HepG2 (cell line): Measurements from ENCODE around the gene GJB1. TPM values are rescaled to one million over a fixed set of nuclear protein-coding genes. Genes with fewer than 3 reads are reported as not detected.

Source experiments
- ATF6 ChIP-seq: sonication (generic); formaldehyde crosslinking; conservative IDR thresholded peaks from 2 replicates; pipeline ENCODE4 v1.4.0; 2020; ENCODE audit warnings: missing genetic modification reagents
- E2F2 ChIP-seq: sonication (generic); formaldehyde crosslinking; IDR thresholded peaks from 2 replicates; pipeline ENCODE4 v1.4.0; 2020; ENCODE audit warnings: missing genetic modification reagents, borderline replicate concordance
- EZH2 ChIP-seq: conservative IDR thresholded peaks from 2 replicates; pipeline ENCODE4 v1.6.1; 2012; ENCODE audit warnings: mild to moderate bottlenecking, low read depth, low read length, moderate library complexity
- GZF1 ChIP-seq: sonication (generic); formaldehyde crosslinking; IDR thresholded peaks from 2 replicates; pipeline ENCODE4 v1.5.1; 2020; ENCODE audit warnings: mild to moderate bottlenecking, missing genetic modification reagents
- KAT2B ChIP-seq: fragments of 150-350 bp; IDR thresholded peaks from 2 replicates; pipeline ENCODE4 v1.6.1; 2014; ENCODE audit warnings: low read depth, low read length, borderline replicate concordance
- KDM5B ChIP-seq: sonication (generic); formaldehyde crosslinking; IDR thresholded peaks from 2 replicates; pipeline ENCODE4 v1.4.0; 2020; ENCODE audit warnings: missing genetic modification reagents, mild to moderate bottlenecking, borderline replicate concordance
- SNAI1 ChIP-seq: sonication (generic); formaldehyde crosslinking; IDR thresholded peaks from 2 replicates; pipeline ENCODE4 v1.5.0; 2020; ENCODE audit warnings: mild to moderate bottlenecking, missing genetic modification reagents, borderline replicate concordance
- SNAPC4 ChIP-seq: sonication (generic); formaldehyde crosslinking; IDR thresholded peaks from 2 replicates; pipeline ENCODE4 v1.4.0; 2020; ENCODE audit warnings: mild to moderate bottlenecking, missing genetic modification reagents
- SOX13 ChIP-seq, 3 experiments: fragments of 450-650 bp in 1 of 3; sonication (generic) in 1 of 3; formaldehyde crosslinking in 1 of 3; IDR thresholded peaks in 2 of 3; conservative IDR thresholded peaks in 1 of 3; 2 replicates each; pipeline versions ENCODE4 v1.5.0 to v1.6.1; 2016 to 2020; ENCODE audit warnings: antibody characterized with exemption in 1 of 3, mild to moderate bottlenecking in 1 of 3, missing compliant biosample characterization in 1 of 3, missing genetic modification reagents in 1 of 3, moderate library complexity in 1 of 3
- ZFP62 ChIP-seq: sonication (generic); formaldehyde crosslinking; IDR thresholded peaks from 2 replicates; pipeline ENCODE4 v1.4.0; 2020; ENCODE audit warnings: missing genetic modification reagents
- ZFY ChIP-seq: sonication (generic); formaldehyde crosslinking; IDR thresholded peaks from 2 replicates; pipeline ENCODE4 v1.4.0; 2020; ENCODE audit warnings: missing genetic modification reagents
- ZMYM3 ChIP-seq: sonication (generic); formaldehyde crosslinking; IDR thresholded peaks from 2 replicates; pipeline ENCODE4 v1.5.1; 2020; ENCODE audit warnings: mild to moderate bottlenecking, missing genetic modification reagents
- ZNF432 ChIP-seq: sonication (generic); formaldehyde crosslinking; IDR thresholded peaks from 2 replicates; pipeline ENCODE4 v1.5.0; 2020; ENCODE audit warnings: missing genetic modification reagents, mild to moderate bottlenecking, borderline replicate concordance
- ZNF605 ChIP-seq: sonication (generic); formaldehyde crosslinking; IDR thresholded peaks from 2 replicates; pipeline ENCODE4 v1.8.0; 2022; ENCODE audit warnings: mild to moderate bottlenecking, missing genetic modification reagents
- ZNF629 ChIP-seq: sonication (generic); formaldehyde crosslinking; conservative IDR thresholded peaks from 2 replicates; pipeline ENCODE4 v1.5.0; 2020; ENCODE audit warnings: missing genetic modification reagents
- ZNF710 ChIP-seq: sonication (generic); formaldehyde crosslinking; IDR thresholded peaks from 2 replicates; pipeline ENCODE4 v1.5.0; 2020; ENCODE audit warnings: mild to moderate bottlenecking, missing genetic modification reagents, borderline replicate concordance
- ZNF747 ChIP-seq: sonication (generic); formaldehyde crosslinking; IDR thresholded peaks from 2 replicates; pipeline ENCODE4 v1.8.1; 2023; ENCODE audit warnings: missing genetic modification reagents, mild to moderate bottlenecking, borderline replicate concordance
- polyA plus RNA-seq, 8 experiments: library from polyadenylated mRNA; depleted of rRNA in 3 of 8; stranded (reverse) in 7 of 8; unstranded in 1 of 8; fragments of >200 nt; fragmentation: Illumina TruSeq in 4 of 8; extraction: Trizol in 4 of 8; gene quantifications; 2 replicates each; pipeline versions ENCODE4 v1.2.1 to v1.2.3, GENCODE V29; 2011 to 2016; ENCODE audit warnings: low read depth in 4 of 8, missing spikeins in 1 of 8, mixed read lengths in 1 of 8; ENCODE audit not compliant: insufficient read depth in 1 of 8
- total RNA-seq, 5 experiments: library from RNA; depleted of rRNA; stranded (reverse); fragments of >200 nt; fragmentation: Illumina TruSeq; extraction: Trizol; gene quantifications; 2 replicates each; pipeline ENCODE4 v1.2.3, GENCODE V29; 2016; ENCODE audit warnings: low read depth in 1 of 5
- TF ChIP-seq, protein P1 (sequence below): sonication (generic); formaldehyde crosslinking; IDR thresholded peaks from 2 replicates; pipeline ENCODE4 v1.8.1; 2023; ENCODE audit warnings: missing genetic modification reagents, mild to moderate bottlenecking, borderline replicate concordance

GJB1 gene
- total and polyA plus RNA-seq, 2 of the 13 experiments (the other 11 are each of a cell fraction or from before 2014, with no cell fraction given), result 111 to 161 TPM

DNA sequence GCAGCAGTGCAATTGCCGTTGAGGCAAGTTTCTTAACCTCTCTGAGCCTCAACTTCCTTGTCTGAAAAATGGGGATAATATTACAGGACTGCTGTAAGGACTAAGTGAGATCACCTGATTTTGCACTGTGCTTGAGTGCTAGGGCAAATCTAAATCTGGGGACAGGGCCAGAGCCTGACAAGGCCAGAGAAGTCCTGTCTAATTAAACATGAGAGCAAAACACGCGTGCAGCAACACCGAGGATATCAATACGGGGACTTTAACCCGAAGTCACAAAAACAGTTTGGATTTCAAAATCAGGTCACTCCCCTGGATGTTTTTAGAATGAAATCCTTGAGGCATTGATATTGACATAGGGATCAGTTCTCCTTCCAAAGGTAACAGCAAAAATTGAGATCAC is 5.7 kb upstream of the GJB1 start (continued):
- no peak for TF ChIP-seq ZNF605 (CRISPR knock-in tag)
- no peak for TF ChIP-seq SNAI1
- TF ChIP-seq EZH2, result no peak
- no peak for TF ChIP-seq SOX13 (IDR thresholded peaks at IDR 0.05)
- peak in 1 of 2 experiments; percentile 36; a peak in 1 of 4 replicates for TF ChIP-seq SOX13 (CRISPR knock-in tag; conservative IDR thresholded peaks at IDR 0.05 in 1 of 2, IDR thresholded peaks at IDR 0.05 in 1 of 2)
- peak; percentile 53; the same call in 1 of the 2 replicates for TF ChIP-seq ZMYM3 (CRISPR knock-in tag)
- no peak for TF ChIP-seq SNAPC4 (CRISPR knock-in tag)
- TF ChIP-seq ZFP62 (CRISPR knock-in tag), result no peak
- no peak for TF ChIP-seq GZF1
- no peak for TF ChIP-seq KAT2B
- TF ChIP-seq ZNF747 (CRISPR knock-in tag), result no peak
- no peak for TF ChIP-seq ATF6 (CRISPR knock-in tag)
- no peak for TF ChIP-seq KDM5B (CRISPR knock-in tag)
- peak; percentile 95 for TF ChIP-seq ZNF629 (CRISPR knock-in tag)
- TF ChIP-seq E2F2, result no peak
- peak; percentile 34; the same call in 1 of the 2 replicates for TF ChIP-seq ZFY (CRISPR knock-in tag)
- TF ChIP-seq ZNF710 (CRISPR knock-in tag), result no peak
- TF ChIP-seq, protein P1, sequence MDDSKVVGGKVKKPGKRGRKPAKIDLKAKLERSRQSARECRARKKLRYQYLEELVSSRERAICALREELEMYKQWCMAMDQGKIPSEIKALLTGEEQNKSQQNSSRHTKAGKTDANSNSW (CRISPR knock-in tag), result no peak
- TF ChIP-seq ZNF432 (CRISPR knock-in tag), result no peak
